Neural cell (in vitro differentiated cells): ENCODE results near the gene SLC22A5. TPM values are rescaled to one million over a fixed set of nuclear protein-coding genes. Genes with fewer than 3 reads are reported as not detected.

Experiments
- H2AFZ ChIP-seq: fragments of 200-600, 300-800 bp; sonication (generic), shearing (Covaris generic); 2 replicates; pipeline ENCODE4 v1.6.0; 2014; ENCODE audit warnings: low read depth, mild to moderate bottlenecking, antibody characterized with exemption, low read length, moderate library complexity
- H3F3A ChIP-seq: fragments of 200-600 bp; shearing (Covaris generic); 2 replicates; pipeline ENCODE4 v1.6.1; 2016; ENCODE audit warnings: mild to moderate bottlenecking, moderate library complexity, mixed read lengths, antibody characterized with exemption, low read length; ENCODE audit not compliant: insufficient read depth, poor library complexity, severe bottlenecking
- H3K27ac ChIP-seq: fragments of 200-600, 300-800 bp; sonication (generic), shearing (Covaris generic); 2 replicates; pipeline ENCODE4 v1.5.1; 2014; ENCODE audit warnings: mild to moderate bottlenecking, low read length, moderate library complexity
- H3K27me3 ChIP-seq: fragments of 300-800, 200-600 bp; sonication (generic), shearing (Covaris generic); 2 replicates; pipeline ENCODE4 v1.6.0; 2014; ENCODE audit warnings: mild to moderate bottlenecking, low read depth, low read length, moderate library complexity; ENCODE audit not compliant: insufficient read depth
- H3K36me3 ChIP-seq: fragments of 300-800, 200-600 bp; sonication (generic), shearing (Covaris generic); 2 replicates; pipeline ENCODE4 v1.5.1; 2014; ENCODE audit warnings: mild to moderate bottlenecking, antibody characterized with exemption, low read length, moderate library complexity; ENCODE audit not compliant: insufficient read depth
- H3K4me2 ChIP-seq: fragments of 300-800, 200-600 bp; sonication (generic), shearing (Covaris generic); 2 replicates; pipeline ENCODE4 v1.6.0; 2014; ENCODE audit warnings: mild to moderate bottlenecking, low read length
- H3K4me3 ChIP-seq: fragments of 300-800, 200-600 bp; sonication (generic), shearing (Covaris generic); 2 replicates; pipeline ENCODE4 v1.5.1; 2014; ENCODE audit warnings: mild to moderate bottlenecking, low read length, moderate library complexity
- H3K79me2 ChIP-seq: fragments of 200-600 bp; shearing (Covaris generic); replicated peaks from 2 replicates; pipeline ENCODE4 v1.6.0; 2014; ENCODE audit warnings: mild to moderate bottlenecking, low read length, moderate library complexity; ENCODE audit not compliant: insufficient read depth
- H3K9ac ChIP-seq: fragments of 300-800, 200-600 bp; sonication (generic), shearing (Covaris generic); 2 replicates; pipeline ENCODE4 v1.6.1; 2016; ENCODE audit warnings: mild to moderate bottlenecking, low read length, mixed read lengths
- H3K9me2 ChIP-seq: fragments of 200-600 bp; shearing (Covaris generic); 2 replicates; pipeline ENCODE4 v1.6.1; 2016; ENCODE audit warnings: mild to moderate bottlenecking, low read length, mixed read lengths; ENCODE audit not compliant: insufficient read depth
- H3K9me3 ChIP-seq: fragments of 200-600, 300-800 bp; sonication (generic), shearing (Covaris generic); 2 replicates; pipeline ENCODE4 v1.6.1; 2016; ENCODE audit warnings: mild to moderate bottlenecking, mixed run types, low read length, moderate library complexity, mixed read lengths
- H4K20me1 ChIP-seq: fragments of 200-600 bp; shearing (Covaris generic); 2 replicates; pipeline ENCODE4 v1.6.1; 2016; ENCODE audit warnings: mild to moderate bottlenecking, mixed run types; ENCODE audit not compliant: insufficient read depth
- CTCF ChIP-seq: fragments of 450-650 bp; IDR thresholded peaks from 2 replicates; pipeline ENCODE4 v1.5.1; 2014; ENCODE audit warnings: antibody characterized with exemption, mild to moderate bottlenecking, moderate library complexity; ENCODE audit not compliant: poor library complexity, severe bottlenecking
- EP300 ChIP-seq: fragments of 450-650 bp; conservative IDR thresholded peaks from 2 replicates; pipeline ENCODE4 v1.6.1; 2014; ENCODE audit warnings: antibody characterized with exemption, mild to moderate bottlenecking, moderate library complexity; ENCODE audit not compliant: poor library complexity, severe bottlenecking
- EZH2 ChIP-seq: fragments of 200-600, 300-800 bp; shearing (Covaris generic), sonication (generic); IDR thresholded peaks from 2 replicates; pipeline ENCODE4 v1.6.1; 2014; ENCODE audit warnings: antibody characterized with exemption, low read length, borderline replicate concordance, mild to moderate bottlenecking; ENCODE audit not compliant: insufficient read depth, poor library complexity, severe bottlenecking
- MXI1 ChIP-seq: fragments of 450-650 bp; conservative IDR thresholded peaks from 2 replicates; pipeline ENCODE4 v1.6.1; 2014; ENCODE audit warnings: antibody characterized with exemption, mild to moderate bottlenecking; ENCODE audit not compliant: poor library complexity, severe bottlenecking
- POLR2AphosphoS5 ChIP-seq: IDR thresholded peaks from 2 replicates; pipeline ENCODE4 v1.6.1; 2012
- RAD21 ChIP-seq: fragments of 450-650 bp; conservative IDR thresholded peaks from 2 replicates; pipeline ENCODE4 v1.6.1; 2014; ENCODE audit warnings: antibody characterized with exemption, mild to moderate bottlenecking, moderate library complexity
- REST ChIP-seq: IDR thresholded peaks from 2 replicates; pipeline ENCODE4 v1.6.1; 2012; ENCODE audit warnings: borderline replicate concordance
- SMC3 ChIP-seq: fragments of 450-650 bp; conservative IDR thresholded peaks from 2 replicates; pipeline ENCODE4 v1.6.1; 2014; ENCODE audit warnings: antibody characterized with exemption, mild to moderate bottlenecking, moderate library complexity; ENCODE audit not compliant: poor library complexity
- TAF1 ChIP-seq: IDR thresholded peaks from 2 replicates; pipeline ENCODE4 v1.6.1; 2012; ENCODE audit warnings: low read depth
- polyA plus RNA-seq: library from polyadenylated mRNA; depleted of rRNA; stranded (reverse); fragments of >200 nt; gene quantifications from 2 replicates; pipeline ENCODE4 v1.2.3, GENCODE V29; 2014

Gene SLC22A5
- polyA plus RNA-seq, 1 donor from 2014 or later: 5.5 TPM

GRCh38 chr5:132369007-132369473, 470 bp upstream of the SLC22A5 start:
- Histone ChIP-seq H3K27ac (no peak overlapping the region), H3K79me2 (no peaks in the 10 kb centered on the region), H3K4me2 (peak overlapping the region; percentile 72), H3K9ac (peak overlapping the region; percentile 72), H3K36me3 (no peaks in the 10 kb centered on the region), H3K27me3 (no peaks in the 10 kb centered on the region), H3K9me3 (no peaks in the 10 kb centered on the region), H3K4me3 (peak overlapping the region; percentile 74), H3K9me2 (no peaks in the 10 kb centered on the region), H3F3A (no peaks in the 10 kb centered on the region), H2AFZ (peak overlapping the region; percentile 52), H4K20me1 (no peaks in the 10 kb centered on the region)
- no peak for TF ChIP-seq REST
- TF ChIP-seq EP300: no peak
- no peak for TF ChIP-seq CTCF
- no peak for TF ChIP-seq MXI1
- no peak for TF ChIP-seq POLR2AphosphoS5
- TF ChIP-seq SMC3: no peak
- no peak for TF ChIP-seq RAD21
- TF ChIP-seq TAF1: no peak
- no peak for TF ChIP-seq EZH2

GRCh38 chr5:132370181-132370970, 866 bp downstream of the SLC22A5 start:
- H3K79me2 ChIP-seq: no peaks in the 10 kb centered on the region
- TF ChIP-seq EP300 (no peak), EZH2 (no peak), SMC3 (no peak), TAF1 (no peak), CTCF (no peak), MXI1 (no peak), POLR2AphosphoS5 (no peak), REST (no peak), RAD21 (no peak)
- no peaks in the 10 kb centered on the region for H3F3A ChIP-seq
- no peaks in the 10 kb centered on the region for H3K27me3 ChIP-seq
- H2AFZ ChIP-seq: peak overlapping the region; percentile 88
- no peaks in the 10 kb centered on the region for H3K9me2 ChIP-seq
- peak overlapping the region; percentile 74 for H3K4me3 ChIP-seq
- H4K20me1 ChIP-seq: no peaks in the 10 kb centered on the region
- peak overlapping the region; percentile 30 for H3K4me2 ChIP-seq
- H3K9ac ChIP-seq: peak overlapping the region; percentile 72
- no peaks in the 10 kb centered on the region for H3K36me3 ChIP-seq
- no peaks in the 10 kb centered on the region for H3K9me3 ChIP-seq
- H3K27ac ChIP-seq: no peak overlapping the region
